Lung (tissue), 12 donors: ENCODE data around the gene CYTH2. TPM values are rescaled to one million over a fixed set of nuclear protein-coding genes. Genes with fewer than 3 reads are reported as not detected.
"Not testable (repeated sequence)": the region's sequence is repeated elsewhere in the genome, so short reads cannot be mapped to it uniquely, and the experiment has no call there.

ENCODE experiments used
- ATAC-seq: fragments of 200-7000 bp; cut with Tn5 transposase; one replicate; pipeline ENCODE4 v1.9.1; 2020; ENCODE audit warnings: moderate number of reproducible peaks; ENCODE audit not compliant: insufficient read depth, low FRiP score
- DNase-seq, 3 donors: peaks; one replicate each; pipeline ENCODE4 v3.0.0-alpha.2; 2013 to 2017
- H3K27ac ChIP-seq, 2 donors: one replicate each; pipeline ENCODE4 v1.5.1; 2013; ENCODE audit warnings: mild to moderate bottlenecking in 2 of 2, moderate library complexity in 2 of 2, control low read depth in 1 of 2, inconsistent platforms in 1 of 2, low read depth in 1 of 2, low read length in 1 of 2
- H3K27me3 ChIP-seq, 3 donors: one replicate each; pipeline ENCODE4 v1.5.1; 2013; ENCODE audit warnings: low read length in 2 of 3; ENCODE audit not compliant: control insufficient read depth in 3 of 3, insufficient read depth in 3 of 3
- H3K36me3 ChIP-seq, 4 donors: one replicate each; pipeline ENCODE4 v1.5.1; 2013; ENCODE audit warnings: low read length in 4 of 4, mild to moderate bottlenecking in 1 of 4, moderate library complexity in 1 of 4; ENCODE audit not compliant: control insufficient read depth in 4 of 4, insufficient read depth in 4 of 4
- H3K4me1 ChIP-seq, 5 donors: one replicate each; pipeline ENCODE4 v1.5.1; 2013; ENCODE audit warnings: low read length in 5 of 5, mild to moderate bottlenecking in 2 of 5, moderate library complexity in 1 of 5; ENCODE audit not compliant: control insufficient read depth in 5 of 5, insufficient read depth in 5 of 5
- H3K4me3 ChIP-seq: one replicate; pipeline ENCODE4 v1.5.1; 2013; ENCODE audit warnings: mild to moderate bottlenecking, control low read depth, moderate library complexity
- H3K9ac ChIP-seq, 2 donors: one replicate each; pipeline ENCODE4 v1.5.1; 2013; ENCODE audit warnings: low read length in 2 of 2, control low read depth in 1 of 2; ENCODE audit not compliant: insufficient read depth in 1 of 2
- H3K9me3 ChIP-seq, 4 donors: one replicate each; pipeline ENCODE4 v1.5.1; 2013; ENCODE audit warnings: low read length in 3 of 4, mild to moderate bottlenecking in 1 of 4, moderate library complexity in 1 of 4; ENCODE audit not compliant: control insufficient read depth in 4 of 4, insufficient read depth in 3 of 4
- WGBS, 2 donors: extraction: QIAGEN DNeasy Blood & Tissue Kit; methylation state at CpG; one replicate each; pipeline ENCODE4 v1.1.7; 2013; 5-methylcytosine and 5-hydroxymethylcytosine counted together
- polyA plus RNA-seq, 2 donors: library from polyadenylated mRNA; stranded (reverse); fragments of 200-250 nt; gene quantifications; one replicate each; pipeline ENCODE4 v1.2.1, GENCODE V29; 2013
- total RNA-seq, 2 donors: library from RNA; depleted of rRNA in 1 of 2; stranded (reverse); fragments of >200 nt in 1 of 2; gene quantifications; one replicate each; pipeline ENCODE4 v1.2.1, GENCODE V29; 2014 to 2021
- TF ChIP-seq, protein P1 (sequence below): IDR thresholded peaks from 2 replicates; pipeline ENCODE4 v1.5.1; 2012; ENCODE audit warnings: mild to moderate bottlenecking; ENCODE audit errors: control extremely low read depth, extremely low read depth
- donor health status: control.
- donor health status: control.
- donor health status: Bipolar disorder and iron deficiency.
- donor health status: healthy.
- donor health status: DM: yes; HTN: yes; CAD: no.

The CYTH2 gene
- total and polyA plus RNA-seq, 4 donors, result 44.1 to 72.5 (median 49.2) TPM

- Histone ChIP-seq H3K9ac (no peak overlapping the region), H3K4me1 (peaks cover 0 to 12% (median 4%) of the 10 kb centered on the region in 5 donors), H3K27ac (no peak overlapping the region), H3K36me3 (no peaks in the 10 kb centered on the region), H3K4me3 (no peak overlapping the region), H3K9me3 (no peaks in the 10 kb centered on the region), H3K27me3 (peaks cover 0 to 1% (median 1%) of the 10 kb centered on the region in 3 donors)
- WGBS, 2 donors, result 84 to 88% methylated on average over 35 to 37 of the region's 37 CpGs
- ATAC-seq, result no peak
- no peak for DNase-seq
- TF ChIP-seq, protein P1, sequence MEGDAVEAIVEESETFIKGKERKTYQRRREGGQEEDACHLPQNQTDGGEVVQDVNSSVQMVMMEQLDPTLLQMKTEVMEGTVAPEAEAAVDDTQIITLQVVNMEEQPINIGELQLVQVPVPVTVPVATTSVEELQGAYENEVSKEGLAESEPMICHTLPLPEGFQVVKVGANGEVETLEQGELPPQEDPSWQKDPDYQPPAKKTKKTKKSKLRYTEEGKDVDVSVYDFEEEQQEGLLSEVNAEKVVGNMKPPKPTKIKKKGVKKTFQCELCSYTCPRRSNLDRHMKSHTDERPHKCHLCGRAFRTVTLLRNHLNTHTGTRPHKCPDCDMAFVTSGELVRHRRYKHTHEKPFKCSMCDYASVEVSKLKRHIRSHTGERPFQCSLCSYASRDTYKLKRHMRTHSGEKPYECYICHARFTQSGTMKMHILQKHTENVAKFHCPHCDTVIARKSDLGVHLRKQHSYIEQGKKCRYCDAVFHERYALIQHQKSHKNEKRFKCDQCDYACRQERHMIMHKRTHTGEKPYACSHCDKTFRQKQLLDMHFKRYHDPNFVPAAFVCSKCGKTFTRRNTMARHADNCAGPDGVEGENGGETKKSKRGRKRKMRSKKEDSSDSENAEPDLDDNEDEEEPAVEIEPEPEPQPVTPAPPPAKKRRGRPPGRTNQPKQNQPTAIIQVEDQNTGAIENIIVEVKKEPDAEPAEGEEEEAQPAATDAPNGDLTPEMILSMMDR, result no peak
Observed at GRCh38 chr19:48484931-48485612, 15.9 kb downstream of the CYTH2 start.

DNA sequence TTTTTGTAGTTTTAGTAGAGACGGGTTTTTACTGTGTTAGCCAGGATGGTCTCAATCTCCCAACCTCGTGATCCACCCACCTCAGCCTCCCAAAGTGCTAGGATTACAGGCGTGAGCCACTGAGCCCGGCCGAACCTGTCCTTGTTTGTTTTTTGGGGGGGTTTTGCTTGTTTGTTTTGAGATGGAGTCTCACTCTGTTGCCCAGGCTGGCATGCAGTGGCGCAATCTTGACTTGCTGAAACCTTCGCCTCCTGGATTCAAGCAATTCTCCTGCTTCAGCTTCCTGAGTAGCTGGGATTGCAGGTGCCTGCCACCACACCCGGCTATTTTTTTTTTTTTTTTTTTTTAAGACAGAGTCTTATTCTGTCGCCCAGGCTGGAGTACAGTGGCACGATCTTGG, 17.5 kb downstream of the CYTH2 start:
- peaks cover 0 to 12% (median 10%) of the 10 kb centered on the region in 3 donors for H3K27me3 ChIP-seq
- H3K9ac ChIP-seq, H3K27ac ChIP-seq, H3K36me3 ChIP-seq, H3K4me3 ChIP-seq, H3K9me3 ChIP-seq, H3K4me1 ChIP-seq, ATAC-seq, DNase-seq: not testable (repeated sequence)
- 80 to 84% methylated on average over 10 of the region's 10 CpGs for WGBS, 2 donors

DNA sequence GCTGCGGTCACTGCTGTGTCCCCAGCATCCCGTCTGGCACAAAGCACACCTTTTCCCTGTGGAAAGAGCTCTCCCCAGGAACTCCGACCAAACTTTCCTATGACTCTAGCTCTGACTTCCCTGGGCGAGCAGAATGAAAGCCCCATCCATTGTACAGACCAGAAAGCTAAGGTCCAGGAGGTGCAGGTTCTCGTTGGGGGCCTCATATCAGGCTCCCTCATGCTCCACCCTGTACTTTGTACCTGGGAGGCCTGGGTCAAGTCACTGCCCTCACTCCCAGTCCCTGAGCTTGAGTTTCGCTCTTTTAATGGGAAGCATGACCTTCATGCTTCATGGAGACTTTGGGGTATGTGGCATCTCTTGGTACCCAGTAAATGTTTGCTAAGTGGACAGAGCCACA, 18.4 kb downstream of the CYTH2 start:
- no peaks in the 10 kb centered on the region for H3K36me3 ChIP-seq
- ATAC-seq (no peak), DNase-seq (no peak)
- H3K27me3 ChIP-seq, result peaks cover 0 to 21% (median 18%) of the 10 kb centered on the region in 3 donors
- peak overlapping the region in 1 of 2 donors; percentile 75 for H3K27ac ChIP-seq
- WGBS, 2 donors, result 87 to 88% methylated on average over 6 of the region's 6 CpGs
- no peaks in the 10 kb centered on the region for H3K9me3 ChIP-seq
- H3K4me3 ChIP-seq, result no peak overlapping the region
- TF ChIP-seq, protein P1, result no peak
- no peak overlapping the region for H3K9ac ChIP-seq
- peaks cover 0 to 5% (median 0%) of the 10 kb centered on the region in 5 donors for H3K4me1 ChIP-seq

DNA sequence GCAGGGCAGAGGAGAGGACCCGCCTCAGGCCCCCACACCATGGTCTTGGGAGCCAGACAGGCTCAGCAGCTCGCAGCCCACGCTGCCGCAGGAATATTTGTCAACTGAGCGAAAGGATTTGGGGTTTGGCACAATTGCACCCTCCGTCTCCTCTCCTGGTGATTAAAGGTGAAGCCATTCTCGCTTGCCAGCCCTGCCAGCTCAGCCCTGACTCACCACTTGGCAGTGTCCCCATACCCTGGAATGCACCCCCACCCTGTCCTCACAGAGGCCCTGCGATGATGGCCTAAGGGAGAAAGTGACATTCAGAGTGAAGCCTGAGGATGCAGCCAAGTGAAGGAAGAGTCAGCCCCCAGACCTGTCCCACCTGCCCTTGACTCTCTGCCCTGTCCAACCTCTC, 18.8 kb downstream of the CYTH2 start:
- no peaks in the 10 kb centered on the region for H3K36me3 ChIP-seq
- H3K4me1 ChIP-seq, result peaks cover 0 to 5% (median 0%) of the 10 kb centered on the region in 5 donors
- TF ChIP-seq, protein P1, result no peak
- H3K9ac ChIP-seq, result no peak overlapping the region
- H3K27ac ChIP-seq, result peak overlapping the region; percentile 2 to 94
- no peak for ATAC-seq
- no peak for DNase-seq
- 61 to 80% methylated on average over 8 of the region's 8 CpGs for WGBS, 2 donors
- H3K9me3 ChIP-seq, result no peaks in the 10 kb centered on the region
- H3K4me3 ChIP-seq, result no peak overlapping the region
- peaks cover 0 to 21% (median 20%) of the 10 kb centered on the region in 3 donors for H3K27me3 ChIP-seq

DNA sequence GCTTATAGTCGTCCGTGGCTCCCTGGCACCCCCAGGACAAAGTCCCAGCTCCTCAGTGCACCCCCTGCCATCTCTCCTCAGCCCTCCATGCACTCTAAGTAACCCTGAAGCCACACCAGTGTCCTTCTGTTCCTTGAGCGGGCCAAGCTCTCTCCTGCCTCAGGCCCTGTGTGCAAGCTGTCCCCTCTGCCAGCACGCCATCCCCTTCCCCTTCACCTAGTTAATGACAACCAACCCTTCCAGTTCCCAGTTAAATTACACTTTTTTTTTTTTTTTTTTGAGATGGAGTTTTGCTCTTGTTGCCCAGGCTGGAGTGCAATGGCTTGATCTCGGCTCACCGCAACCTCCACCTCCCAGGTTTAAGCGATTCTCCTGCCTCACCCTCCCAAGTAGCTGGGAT, 19.3 kb downstream of the CYTH2 start:
- not testable (repeated sequence) for DNase-seq, H3K4me1 ChIP-seq, H3K36me3 ChIP-seq, H3K4me3 ChIP-seq, H3K9ac ChIP-seq, H3K9me3 ChIP-seq, ATAC-seq
- Histone ChIP-seq H3K27me3 (peaks cover 0 to 21% (median 20%) of the 10 kb centered on the region in 3 donors), H3K27ac (peak overlapping the region; percentile 2 to 94)
- 87 to 94% methylated on average over 7 of the region's 7 CpGs for WGBS, 2 donors
